Thyroid gland (tissue), 4 donors: ENCODE results near the gene UNC5C. TPM values are rescaled to one million over a fixed set of nuclear protein-coding genes. Genes with fewer than 3 reads are reported as not detected.
A peak's percentile ranks its signal among the peaks of the same experiment; 100 is the strongest.

Source experiments
- DNase-seq, 2 donors: peaks; one replicate each; pipeline ENCODE4 v3.0.0-alpha.2; 2019
- H3K27ac ChIP-seq, 3 donors: fragments of 200-600 bp; sonication (generic); 1 replicate in 2 of 3; 2 replicates in 1 of 3; pipeline ENCODE4 v1.5.1; 2016 to 2019; ENCODE audit warnings: mild to moderate bottlenecking in 1 of 3, moderate library complexity in 1 of 3
- H3K27me3 ChIP-seq: fragments of 200-600 bp; sonication (generic); one replicate; pipeline ENCODE4 v1.5.1; 2019
- H3K36me3 ChIP-seq, 2 donors: fragments of 200-600 bp; sonication (generic); one replicate each; pipeline ENCODE4 v1.5.1; 2016 to 2019
- H3K4me1 ChIP-seq, 2 donors: fragments of 200-600 bp; sonication (generic); one replicate each; pipeline ENCODE4 v1.5.1; 2017 to 2019
- H3K4me3 ChIP-seq, 3 donors: fragments of 200-600 bp; sonication (generic); replicated peaks in 1 of 3; 1 replicate in 2 of 3; 2 replicates in 1 of 3; pipeline ENCODE4 v1.5.1; 2016; ENCODE audit warnings: mild to moderate bottlenecking in 1 of 3
- H3K9me3 ChIP-seq: fragments of 200-600 bp; sonication (generic); one replicate; pipeline ENCODE4 v1.5.1; 2017
- POLR2A ChIP-seq, 2 donors: fragments of 450-650 bp; IDR thresholded peaks; one replicate each; pipeline ENCODE4 v1.6.1; 2017; ENCODE audit warnings: antibody characterized with exemption in 2 of 2, mild to moderate bottlenecking in 2 of 2, moderate library complexity in 1 of 2
- WGBS, 2 donors: methylation state at CpG; one replicate each; pipeline ENCODE4 v1.1.5; 2017; 5-methylcytosine and 5-hydroxymethylcytosine counted together
- intact Hi-C: fragments of 100-400 bp; cut with DNase I; formaldehyde crosslinking; loops from one replicate; pipeline ENCODE4 v1.15.1; 2023
- total RNA-seq, 4 donors: library from RNA; depleted of rRNA; stranded (reverse); fragments of >200 nt; gene quantifications; one replicate each; pipeline ENCODE4 v1.2.3, GENCODE V29; 2016
- TF ChIP-seq, protein P1 (sequence below), 6 experiments: fragments of 200-600 bp in 3 of 6; fragments of 450-650 bp in 3 of 6; sonication (generic) in 3 of 6; IDR thresholded peaks; one replicate each; pipeline ENCODE4 v1.5.1; 2016 to 2019; ENCODE audit warnings: antibody characterized with exemption in 6 of 6, mild to moderate bottlenecking in 2 of 6, inconsistent platforms in 1 of 6, moderate library complexity in 1 of 6

UNC5C gene
- total RNA-seq, 4 donors from 2014 or later, result 27.1 to 72.0 (median 59.0) TPM

DNA sequence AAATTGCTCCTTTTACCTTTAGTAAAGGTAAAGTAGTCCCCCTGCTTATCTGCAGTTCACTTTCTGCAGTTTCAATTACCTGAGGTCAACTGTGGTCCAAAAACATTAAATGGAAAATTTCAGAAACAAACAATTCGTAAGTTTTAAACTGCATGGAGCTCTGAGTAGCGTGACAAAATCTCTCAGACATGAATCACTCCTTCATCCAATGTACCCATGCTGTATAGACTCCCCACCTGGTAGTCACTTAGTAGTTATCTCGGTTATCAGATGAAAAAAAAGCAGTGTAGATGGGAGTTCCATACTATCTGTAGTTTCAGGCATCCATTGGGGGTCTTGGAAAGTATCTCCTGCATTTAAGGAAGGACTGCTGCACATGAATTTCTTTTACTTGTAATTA is 7.7 kb downstream of the UNC5C start:
- intact Hi-C loops, result no loop called here
- Histone ChIP-seq H3K9me3 (no peaks in the 10 kb centered on the region), H3K4me1 (peaks cover 36 to 42% of the 10 kb centered on the region in 2 donors), H3K36me3 (no peaks in the 10 kb centered on the region), H3K27me3 (no peaks in the 10 kb centered on the region), H3K27ac (peak overlapping the region; percentile 89 to 99 (median 96)), H3K4me3 (no peak overlapping the region)
- no peak for DNase-seq
- WGBS, 2 donors, result 65 to 77% methylated on average over 3 of the region's 3 CpGs
- no peak for TF ChIP-seq POLR2A (IDR thresholded peaks at IDR 0.05)
- TF ChIP-seq, protein P1, sequence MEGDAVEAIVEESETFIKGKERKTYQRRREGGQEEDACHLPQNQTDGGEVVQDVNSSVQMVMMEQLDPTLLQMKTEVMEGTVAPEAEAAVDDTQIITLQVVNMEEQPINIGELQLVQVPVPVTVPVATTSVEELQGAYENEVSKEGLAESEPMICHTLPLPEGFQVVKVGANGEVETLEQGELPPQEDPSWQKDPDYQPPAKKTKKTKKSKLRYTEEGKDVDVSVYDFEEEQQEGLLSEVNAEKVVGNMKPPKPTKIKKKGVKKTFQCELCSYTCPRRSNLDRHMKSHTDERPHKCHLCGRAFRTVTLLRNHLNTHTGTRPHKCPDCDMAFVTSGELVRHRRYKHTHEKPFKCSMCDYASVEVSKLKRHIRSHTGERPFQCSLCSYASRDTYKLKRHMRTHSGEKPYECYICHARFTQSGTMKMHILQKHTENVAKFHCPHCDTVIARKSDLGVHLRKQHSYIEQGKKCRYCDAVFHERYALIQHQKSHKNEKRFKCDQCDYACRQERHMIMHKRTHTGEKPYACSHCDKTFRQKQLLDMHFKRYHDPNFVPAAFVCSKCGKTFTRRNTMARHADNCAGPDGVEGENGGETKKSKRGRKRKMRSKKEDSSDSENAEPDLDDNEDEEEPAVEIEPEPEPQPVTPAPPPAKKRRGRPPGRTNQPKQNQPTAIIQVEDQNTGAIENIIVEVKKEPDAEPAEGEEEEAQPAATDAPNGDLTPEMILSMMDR (IDR thresholded peaks at IDR 0.05), result no peak

DNA sequence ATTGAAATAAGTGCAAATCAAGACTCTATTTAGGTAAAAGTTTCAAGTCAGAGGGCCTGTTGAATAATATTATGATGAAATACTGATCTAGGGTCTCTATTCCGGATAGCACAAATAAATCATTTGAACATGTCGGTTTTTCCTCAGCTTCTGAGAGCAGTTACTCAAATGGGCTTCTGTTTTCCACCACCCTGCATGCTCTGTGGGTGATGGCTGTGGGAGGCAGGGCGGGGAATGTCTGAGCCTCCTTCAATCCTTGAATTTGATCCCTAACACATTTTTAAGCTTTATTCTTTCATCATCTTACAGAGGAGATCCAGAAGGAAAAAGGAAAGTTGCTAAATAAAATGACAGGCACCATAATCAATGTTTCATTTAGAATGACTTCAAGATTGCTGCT is 8.5 kb downstream of the UNC5C start:
- peak overlapping the region; percentile 89 to 99 (median 96) for H3K27ac ChIP-seq
- H3K9me3 ChIP-seq, result no peaks in the 10 kb centered on the region
- WGBS, 2 donors, result 47 to 49% methylated on average over 3 of the region's 3 CpGs
- H3K4me1 ChIP-seq, result peaks cover 39 to 42% of the 10 kb centered on the region in 2 donors
- TF ChIP-seq, protein P1 (IDR thresholded peaks at IDR 0.05), result no peak
- no peak for TF ChIP-seq POLR2A (IDR thresholded peaks at IDR 0.05)
- intact Hi-C loops, result no loop called here
- H3K4me3 ChIP-seq, result no peak overlapping the region
- DNase-seq, result peak in 1 of 2 donors; percentile 40
- H3K27me3 ChIP-seq, result no peaks in the 10 kb centered on the region
- H3K36me3 ChIP-seq, result no peaks in the 10 kb centered on the region

DNA sequence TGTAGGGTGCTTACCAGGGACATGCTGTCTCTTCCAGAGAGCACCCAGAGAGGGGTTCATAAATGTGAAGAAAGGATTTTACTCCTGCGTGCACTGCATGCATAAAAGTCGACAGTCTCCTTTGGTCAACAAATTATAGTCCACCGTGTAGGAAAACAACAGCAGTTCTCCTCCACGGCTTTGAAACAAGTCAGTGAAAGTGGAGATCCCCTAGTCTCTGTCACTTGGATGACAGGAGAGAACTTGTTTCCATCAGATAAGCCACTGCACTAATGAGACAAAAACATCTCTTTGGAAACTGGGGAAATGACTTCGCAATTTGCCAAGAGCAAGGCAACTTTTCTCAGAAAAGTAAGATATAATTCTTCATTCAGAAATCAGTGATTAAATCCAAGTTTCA is 9.7 kb downstream of the UNC5C start:
- intact Hi-C loops, result no loop called here
- H3K4me1 ChIP-seq, result peaks cover 38 to 46% of the 10 kb centered on the region in 2 donors
- no peaks in the 10 kb centered on the region for H3K36me3 ChIP-seq
- H3K4me3 ChIP-seq, result no peak overlapping the region
- peak overlapping the region; percentile 89 to 99 (median 96) for H3K27ac ChIP-seq
- no peak for DNase-seq
- no peak for TF ChIP-seq POLR2A (IDR thresholded peaks at IDR 0.05)
- TF ChIP-seq, protein P1 (IDR thresholded peaks at IDR 0.05), result no peak
- no peaks in the 10 kb centered on the region for H3K27me3 ChIP-seq
- 45 to 57% methylated on average over 5 of the region's 5 CpGs for WGBS, 2 donors
- no peaks in the 10 kb centered on the region for H3K9me3 ChIP-seq

- H3K4me3 ChIP-seq, result no peak overlapping the region
- WGBS, 2 donors, result 38 to 57% methylated on average over 3 of the region's 3 CpGs
- no peak for DNase-seq
These were observed 10.8 kb downstream of the UNC5C start for GRCh38 chr4:95537863-95538488.

GRCh38 chr4:95537191-95537590 is 11.6 kb downstream of the UNC5C start:
- no peak for DNase-seq
- intact Hi-C loops, result no loop called here
- H3K36me3 ChIP-seq, result no peaks in the 10 kb centered on the region
- H3K27ac ChIP-seq, result peak overlapping the region; percentile 89 to 99 (median 96)
- H3K4me3 ChIP-seq, result no peak overlapping the region
- no peaks in the 10 kb centered on the region for H3K9me3 ChIP-seq
- TF ChIP-seq, protein P1 (IDR thresholded peaks at IDR 0.05), result no peak
- no peak for TF ChIP-seq POLR2A (IDR thresholded peaks at IDR 0.05)
- 60 to 72% methylated on average over 8 of the region's 8 CpGs for WGBS, 2 donors
- H3K4me1 ChIP-seq, result peaks cover 44 to 48% of the 10 kb centered on the region in 2 donors
- no peaks in the 10 kb centered on the region for H3K27me3 ChIP-seq

More at GRCh38 chr4:95537863-95538488, 10.8 kb downstream of the UNC5C start:
- peaks cover 44 to 48% of the 10 kb centered on the region in 2 donors for H3K4me1 ChIP-seq
- H3K36me3 ChIP-seq, result no peaks in the 10 kb centered on the region
- peak overlapping the region; percentile 89 to 99 (median 96) for H3K27ac ChIP-seq
- H3K9me3 ChIP-seq, result no peaks in the 10 kb centered on the region
- TF ChIP-seq, protein P1 (IDR thresholded peaks at IDR 0.05), result no peak
- no peak for TF ChIP-seq POLR2A (IDR thresholded peaks at IDR 0.05)
- intact Hi-C loops, result no loop called here
- H3K27me3 ChIP-seq, result no peaks in the 10 kb centered on the region
